Measurements from ENCODE around the gene BCAR1. TPM values are rescaled to one million over a fixed set of nuclear protein-coding genes. Genes with fewer than 3 reads are reported as not detected.
"Not testable (repeated sequence)": the region's sequence is repeated elsewhere in the genome, so short reads cannot be mapped to it uniquely, and the experiment has no call there.

The BCAR1 gene
- total and polyA plus RNA-seq, 7 experiments from 2014 or later, result not detected

GRCh38 chr16:75218256-75219076 lies 33.0 kb downstream of the BCAR1 start, which contains the start of gene CTRB1:
Gene CTRB1 (plus strand): TSS chr16:75218988. CDS start chr16:75219008, 20 bp downstream.
- H3K27me3 ChIP-seq (ENCODE audit: control insufficient read depth in 2 of 2, insufficient read depth in 2 of 2, low read length in 2 of 2), result no peaks in the 10 kb centered on the region
- H3K27ac ChIP-seq (ENCODE audit: low read depth, low read length), result peak within 1 kb of the TSS; percentile 29
- H3K27ac Mint-ChIP-seq, result peak within 1 kb of the TSS; percentile 84 to 96 (median 93)
- H3K27me3 Mint-ChIP-seq, result no peaks in the 10 kb centered on the region
- no peak for DNase-seq
- H3K36me3 Mint-ChIP-seq, result no peaks in the 10 kb centered on the region
- peaks cover 0 to 2% (median 0%) of the 10 kb centered on the region in 11 donors for H3K9me3 Mint-ChIP-seq
- peaks cover 0 to 12% of the 10 kb centered on the region in 2 donors for H3K4me1 ChIP-seq (ENCODE audit: control insufficient read depth in 2 of 2, insufficient read depth in 2 of 2, low read length in 2 of 2)
- H3K4me3 ChIP-seq (ENCODE audit: low read length), result peak within 1 kb of the TSS; percentile 39
- H3K4me3 Mint-ChIP-seq, result peak within 1 kb of the TSS; percentile 62 to 96 (median 90)
- no peaks in the 10 kb centered on the region for H3K36me3 ChIP-seq (ENCODE audit: control insufficient read depth in 2 of 3, insufficient read depth in 3 of 3, low read length in 3 of 3)
- H3K4me1 Mint-ChIP-seq, result peaks cover 0 to 18% (median 14%) of the 10 kb centered on the region in 7 donors
- no peaks in the 10 kb centered on the region for H3K9me3 ChIP-seq (ENCODE audit: control insufficient read depth in 2 of 3, low read length in 3 of 3)
- ATAC-seq, result no peak
- intact Hi-C loops (cut with micrococcal nuclease), result no loop called here
- CTCF ChIA-PET, result interaction anchor here (0.6 to 1.7 kb wide), 3 partner anchors 17 to 275 kb away, joined by 3 to 4 read pairs (median 3); no protein-coding TSS in a partner anchor
- POLR2A ChIA-PET, result interaction anchor here (0.8 kb wide), 1 partner anchor 15 kb away, joined by 3 read pairs; no protein-coding TSS in a partner anchor

- Mint-ChIP-seq H3K27me3 (no peaks in the 10 kb centered on the region), H3K36me3 (no peaks in the 10 kb centered on the region), H3K4me1 (peaks cover 0 to 18% (median 14%) of the 10 kb centered on the region in 7 donors), H3K9me3 (peaks cover 0 to 2% (median 0%) of the 10 kb centered on the region in 11 donors), H3K4me3 (no peak overlapping the region), H3K27ac (peak overlapping the region in 1 of 9 donors; percentile 22)
- H3K4me3 ChIP-seq (ENCODE audit: low read length), result no peak overlapping the region
- H3K36me3 ChIP-seq (ENCODE audit: control insufficient read depth in 2 of 3, insufficient read depth in 3 of 3, low read length in 3 of 3), result no peaks in the 10 kb centered on the region
- DNase-seq, result no peak
- intact Hi-C loops (cut with micrococcal nuclease), result no loop called here
- ChIA-PET CTCF (no interaction called here), POLR2A (no interaction called here)
- H3K27ac ChIP-seq (ENCODE audit: low read depth, low read length), result no peak overlapping the region
- peaks cover 0 to 12% of the 10 kb centered on the region in 2 donors for H3K4me1 ChIP-seq (ENCODE audit: control insufficient read depth in 2 of 2, insufficient read depth in 2 of 2, low read length in 2 of 2)
- no peak for ATAC-seq
- H3K27me3 ChIP-seq (ENCODE audit: control insufficient read depth in 2 of 2, insufficient read depth in 2 of 2, low read length in 2 of 2), result no peaks in the 10 kb centered on the region
- H3K9me3 ChIP-seq (ENCODE audit: control insufficient read depth in 2 of 3, low read length in 3 of 3), result no peaks in the 10 kb centered on the region
These were observed 34.0 kb downstream of the BCAR1 start for GRCh38 chr16:75217389-75217851.

- Mint-ChIP-seq H3K4me1 (peaks cover 0 to 18% (median 14%) of the 10 kb centered on the region in 7 donors), H3K36me3 (no peaks in the 10 kb centered on the region), H3K27me3 (no peaks in the 10 kb centered on the region), H3K27ac (no peak overlapping the region), H3K4me3 (no peak overlapping the region), H3K9me3 (peaks cover 0 to 2% (median 0%) of the 10 kb centered on the region in 11 donors)
- ATAC-seq (no peak), DNase-seq (no peak)
- intact Hi-C loops (cut with micrococcal nuclease), result no loop called here
- peaks cover 0 to 12% of the 10 kb centered on the region in 2 donors for H3K4me1 ChIP-seq (ENCODE audit: control insufficient read depth in 2 of 2, insufficient read depth in 2 of 2, low read length in 2 of 2)
- H3K36me3 ChIP-seq (ENCODE audit: control insufficient read depth in 2 of 3, insufficient read depth in 3 of 3, low read length in 3 of 3), result no peaks in the 10 kb centered on the region
- ChIA-PET POLR2A (no interaction called here), CTCF (interaction anchor here (1.8 to 2.1 kb wide), 2 partner anchors 17 kb away, joined by 4 to 7 read pairs; no protein-coding TSS in a partner anchor)
- no peak overlapping the region for H3K27ac ChIP-seq (ENCODE audit: low read depth, low read length)
- no peak overlapping the region for H3K4me3 ChIP-seq (ENCODE audit: low read length)
- no peaks in the 10 kb centered on the region for H3K9me3 ChIP-seq (ENCODE audit: control insufficient read depth in 2 of 3, low read length in 3 of 3)
- no peaks in the 10 kb centered on the region for H3K27me3 ChIP-seq (ENCODE audit: control insufficient read depth in 2 of 2, insufficient read depth in 2 of 2, low read length in 2 of 2)
These were observed 34.8 kb downstream of the BCAR1 start for GRCh38 chr16:75216576-75216975.

- H3K36me3 ChIP-seq (ENCODE audit: control insufficient read depth in 2 of 3, insufficient read depth in 3 of 3, low read length in 3 of 3), result no peaks in the 10 kb centered on the region
- POLR2A ChIA-PET, result no interaction called here
- H3K36me3 Mint-ChIP-seq, result no peaks in the 10 kb centered on the region
- H3K9me3 ChIP-seq (ENCODE audit: control insufficient read depth in 2 of 3, low read length in 3 of 3), result no peaks in the 10 kb centered on the region
- no peaks in the 10 kb centered on the region for H3K27me3 Mint-ChIP-seq
- H3K27me3 ChIP-seq (ENCODE audit: control insufficient read depth in 2 of 2, insufficient read depth in 2 of 2, low read length in 2 of 2), result no peaks in the 10 kb centered on the region
- peaks cover 0 to 18% (median 14%) of the 10 kb centered on the region in 7 donors for H3K4me1 Mint-ChIP-seq
- intact Hi-C loops (cut with micrococcal nuclease), result no loop called here
- H3K27ac ChIP-seq (ENCODE audit: low read depth, low read length), result no peak overlapping the region
- DNase-seq (no peak), ATAC-seq (no peak)
- H3K4me1 ChIP-seq (ENCODE audit: control insufficient read depth in 2 of 2, insufficient read depth in 2 of 2, low read length in 2 of 2), result peaks cover 0 to 12% of the 10 kb centered on the region in 2 donors
- no peak overlapping the region for H3K4me3 ChIP-seq (ENCODE audit: low read length)
- no peak overlapping the region for H3K4me3 Mint-ChIP-seq
- peaks cover 0 to 2% (median 0%) of the 10 kb centered on the region in 11 donors for H3K9me3 Mint-ChIP-seq
- CTCF ChIA-PET, result interaction anchor here (1.8 to 2.1 kb wide), 2 partner anchors 17 to 18 kb away, joined by 4 to 7 read pairs; no protein-coding TSS in a partner anchor
- H3K27ac Mint-ChIP-seq, result no peak overlapping the region
These were observed 35.3 kb downstream of the BCAR1 start for GRCh38 chr16:75216127-75216526.

GRCh38 chr16:75211286-75211685 lies 40.1 kb downstream of the BCAR1 start:
- DNase-seq; H3K27ac Mint-ChIP-seq; H3K4me3 ChIP-seq (ENCODE audit: low read length); H3K4me1 Mint-ChIP-seq; H3K4me1 ChIP-seq (ENCODE audit: control insufficient read depth in 2 of 2, insufficient read depth in 2 of 2, low read length in 2 of 2); H3K36me3 ChIP-seq (ENCODE audit: control insufficient read depth in 2 of 3, insufficient read depth in 3 of 3, low read length in 3 of 3); H3K4me3 Mint-ChIP-seq; H3K27me3 Mint-ChIP-seq; H3K27ac ChIP-seq (ENCODE audit: low read depth, low read length); H3K36me3 Mint-ChIP-seq; intact Hi-C loops (cut with micrococcal nuclease); H3K27me3 ChIP-seq (ENCODE audit: control insufficient read depth in 2 of 2, insufficient read depth in 2 of 2, low read length in 2 of 2); H3K9me3 Mint-ChIP-seq; ATAC-seq; H3K9me3 ChIP-seq (ENCODE audit: control insufficient read depth in 2 of 3, low read length in 3 of 3): not testable (repeated sequence)
- POLR2A ChIA-PET, result interaction anchor here (0.7 kb wide), 1 partner anchor 181 kb away, joined by 3 read pairs; no protein-coding TSS in a partner anchor
- CTCF ChIA-PET, result interaction anchor here (0.5 to 0.6 kb wide), 2 partner anchors 9 to 638 kb away, joined by 3 read pairs; no protein-coding TSS in a partner anchor

GRCh38 chr16:75209944-75210343 lies 41.5 kb downstream of the BCAR1 start:
- intact Hi-C loops (cut with micrococcal nuclease), result no loop called here
- no peak overlapping the region for H3K4me3 Mint-ChIP-seq
- H3K4me1 Mint-ChIP-seq, result no peaks in the 10 kb centered on the region
- H3K9me3 ChIP-seq (ENCODE audit: control insufficient read depth in 2 of 3, low read length in 3 of 3), result no peaks in the 10 kb centered on the region
- no peak overlapping the region for H3K27ac ChIP-seq (ENCODE audit: low read depth, low read length)
- no peak overlapping the region for H3K27ac Mint-ChIP-seq
- no peaks in the 10 kb centered on the region for H3K9me3 Mint-ChIP-seq
- H3K27me3 ChIP-seq (ENCODE audit: control insufficient read depth in 2 of 2, insufficient read depth in 2 of 2, low read length in 2 of 2), result no peaks in the 10 kb centered on the region
- H3K4me1 ChIP-seq (ENCODE audit: control insufficient read depth in 2 of 2, insufficient read depth in 2 of 2, low read length in 2 of 2), result no peaks in the 10 kb centered on the region
- POLR2A ChIA-PET, result no interaction called here
- no peaks in the 10 kb centered on the region for H3K36me3 ChIP-seq (ENCODE audit: control insufficient read depth in 2 of 3, insufficient read depth in 3 of 3, low read length in 3 of 3)
- DNase-seq (no peak), ATAC-seq (no peak)
- no peaks in the 10 kb centered on the region for H3K27me3 Mint-ChIP-seq
- no peak overlapping the region for H3K4me3 ChIP-seq (ENCODE audit: low read length)
- CTCF ChIA-PET, result interaction anchor here (0.7 kb wide), 1 partner anchor 125 kb away, joined by 3 read pairs; no protein-coding TSS in a partner anchor
- H3K36me3 Mint-ChIP-seq, result no peaks in the 10 kb centered on the region
